22Rv1 (cell line): ENCODE results near the gene HGFAC.
A peak's percentile ranks its signal among the peaks of the same experiment; 100 is the strongest.

ENCODE experiments used
- H3K27ac ChIP-seq: fragments of 450-650 bp; 2 replicates; pipeline ENCODE4 v1.5.1; 2017
- ZFX ChIP-seq: fragments of 450-650 bp; IDR thresholded peaks from 2 replicates; pipeline ENCODE4 v1.6.1; 2017; ENCODE audit warnings: antibody characterized with exemption, borderline replicate concordance
- TF ChIP-seq, protein P1 (sequence below): fragments of 450-650 bp; IDR thresholded peaks from 2 replicates; pipeline ENCODE4 v1.5.1; 2017; ENCODE audit warnings: mild to moderate bottlenecking

HGFAC gene

GRCh38 chr4:3416270-3416669 is 25.5 kb upstream of the HGFAC start:
- no peak overlapping the region for H3K27ac ChIP-seq
- no peak for TF ChIP-seq ZFX
- TF ChIP-seq, protein P1, sequence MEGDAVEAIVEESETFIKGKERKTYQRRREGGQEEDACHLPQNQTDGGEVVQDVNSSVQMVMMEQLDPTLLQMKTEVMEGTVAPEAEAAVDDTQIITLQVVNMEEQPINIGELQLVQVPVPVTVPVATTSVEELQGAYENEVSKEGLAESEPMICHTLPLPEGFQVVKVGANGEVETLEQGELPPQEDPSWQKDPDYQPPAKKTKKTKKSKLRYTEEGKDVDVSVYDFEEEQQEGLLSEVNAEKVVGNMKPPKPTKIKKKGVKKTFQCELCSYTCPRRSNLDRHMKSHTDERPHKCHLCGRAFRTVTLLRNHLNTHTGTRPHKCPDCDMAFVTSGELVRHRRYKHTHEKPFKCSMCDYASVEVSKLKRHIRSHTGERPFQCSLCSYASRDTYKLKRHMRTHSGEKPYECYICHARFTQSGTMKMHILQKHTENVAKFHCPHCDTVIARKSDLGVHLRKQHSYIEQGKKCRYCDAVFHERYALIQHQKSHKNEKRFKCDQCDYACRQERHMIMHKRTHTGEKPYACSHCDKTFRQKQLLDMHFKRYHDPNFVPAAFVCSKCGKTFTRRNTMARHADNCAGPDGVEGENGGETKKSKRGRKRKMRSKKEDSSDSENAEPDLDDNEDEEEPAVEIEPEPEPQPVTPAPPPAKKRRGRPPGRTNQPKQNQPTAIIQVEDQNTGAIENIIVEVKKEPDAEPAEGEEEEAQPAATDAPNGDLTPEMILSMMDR, result no peak

DNA sequence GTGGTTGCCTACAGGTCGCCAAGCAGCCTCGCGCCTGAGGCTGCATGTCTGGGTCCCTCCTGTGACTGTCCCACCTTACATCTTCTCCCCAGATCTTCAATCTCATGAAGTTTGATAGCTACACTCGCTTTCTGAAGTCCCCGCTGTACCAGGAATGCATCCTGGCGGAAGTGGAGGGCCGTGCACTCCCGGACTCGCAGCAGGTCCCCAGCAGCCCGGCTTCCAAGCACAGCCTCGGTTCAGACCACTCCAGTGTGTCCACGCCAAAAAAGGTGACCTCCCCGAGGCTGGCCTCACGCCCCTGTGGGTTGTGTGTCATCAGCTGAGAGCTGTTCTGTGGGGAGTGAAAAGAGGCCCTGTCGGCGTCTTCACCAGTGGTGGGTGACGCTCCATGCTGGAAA is 24.9 kb upstream of the HGFAC start:
- TF ChIP-seq, protein P1, result no peak
- no peak for TF ChIP-seq ZFX
- no peak overlapping the region for H3K27ac ChIP-seq

GRCh38 chr4:3417448-3417847 is 24.3 kb upstream of the HGFAC start:
- H3K27ac ChIP-seq, result no peak overlapping the region

DNA sequence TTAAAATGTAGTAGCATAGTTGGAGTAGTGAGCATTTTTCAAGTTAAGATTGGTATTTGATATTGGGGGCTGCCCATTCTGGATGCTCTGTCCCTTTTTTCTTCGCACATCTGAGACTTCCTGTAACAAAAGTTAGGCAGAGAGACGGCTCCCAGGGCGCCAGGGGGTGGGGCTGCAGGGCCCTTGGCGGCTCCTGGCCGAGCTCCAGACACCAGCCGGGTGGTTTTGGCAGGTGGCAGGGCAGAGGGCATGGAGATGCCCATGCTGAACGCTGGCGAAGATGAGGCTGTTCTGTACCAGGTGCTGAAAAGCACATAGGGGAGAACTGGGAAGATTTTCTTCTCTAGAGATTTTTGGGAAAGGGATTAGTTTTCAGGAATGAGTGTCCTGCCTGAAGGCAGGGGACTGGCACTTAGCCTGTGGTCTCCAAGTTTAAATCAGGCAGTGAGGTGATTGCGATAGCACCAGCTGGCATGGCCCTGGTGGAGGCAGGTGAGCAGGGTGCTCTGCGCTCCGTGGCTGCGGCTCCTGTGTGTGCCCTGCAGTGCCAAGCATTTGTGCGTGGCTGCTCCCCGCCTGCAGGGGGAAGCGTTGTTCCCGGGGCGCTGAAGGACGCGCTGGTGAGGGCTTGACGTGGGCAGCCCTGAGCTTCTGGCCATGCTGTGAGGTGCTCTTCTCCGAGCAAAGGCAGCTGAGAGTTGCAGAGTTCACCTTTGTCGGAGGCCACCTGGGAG is 23.6 kb upstream of the HGFAC start:
- TF ChIP-seq, protein P1, result peak; percentile 35
- TF ChIP-seq ZFX, result no peak
- no peak overlapping the region for H3K27ac ChIP-seq

More at GRCh38 chr4:3417448-3417847, 24.3 kb upstream of the HGFAC start:
- no peak for TF ChIP-seq ZFX
- TF ChIP-seq, protein P1, result no peak

DNA sequence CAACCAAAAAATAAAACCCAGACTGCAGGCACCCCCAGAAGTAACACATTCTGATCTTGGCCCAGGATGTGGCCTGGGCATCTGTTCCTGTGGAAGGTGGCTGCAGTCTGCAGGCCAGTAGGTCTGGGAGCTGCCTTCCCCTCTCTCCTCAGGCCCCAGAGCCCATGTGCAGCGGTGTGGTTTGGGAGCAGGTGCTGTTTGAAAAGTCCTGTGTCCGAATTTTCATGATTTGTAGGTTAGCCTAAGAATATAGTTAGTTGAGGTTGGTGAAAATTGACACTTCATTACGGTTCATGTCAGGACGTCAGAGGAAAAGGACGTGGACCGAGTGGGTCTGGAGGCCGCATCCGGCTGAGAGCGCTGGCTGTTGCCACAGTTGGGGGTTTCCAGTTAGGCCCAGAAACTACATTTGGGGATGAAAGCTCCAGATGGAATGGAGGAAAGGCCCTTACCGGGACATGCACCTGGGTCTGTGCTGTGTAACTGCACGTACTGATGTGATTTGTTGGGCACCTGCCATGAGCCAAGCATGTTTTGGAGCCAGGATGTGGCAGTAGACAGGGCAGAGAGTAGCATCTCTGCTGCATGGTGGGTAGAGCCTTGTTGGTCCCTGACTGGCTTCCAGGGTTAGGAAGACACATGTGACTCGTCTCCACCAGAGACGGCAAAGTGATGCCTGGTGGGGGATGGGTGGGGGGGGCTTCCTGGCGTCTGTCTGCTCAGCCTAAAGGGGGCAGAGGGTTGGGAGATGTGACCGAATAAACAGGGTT is 21.7 kb upstream of the HGFAC start:
- TF ChIP-seq ZFX, result no peak
- TF ChIP-seq, protein P1, result no peak
- no peak overlapping the region for H3K27ac ChIP-seq

DNA sequence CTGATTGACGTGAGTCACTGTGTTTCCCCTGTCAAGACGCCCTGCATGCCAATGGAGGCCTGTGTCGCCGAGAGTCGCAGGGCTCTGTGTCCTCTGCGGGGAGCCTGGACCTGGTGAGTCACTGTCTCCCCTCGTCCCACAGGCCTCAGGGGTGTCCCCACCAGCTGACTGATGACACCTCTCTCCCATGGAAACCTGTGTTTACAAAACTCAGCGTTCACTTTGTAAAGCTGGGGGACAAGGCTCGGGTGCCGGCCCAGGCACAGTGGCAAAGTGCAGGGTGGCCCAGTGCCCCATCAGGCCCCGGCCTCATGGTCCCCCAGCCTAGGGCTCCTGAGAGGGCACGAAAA is 21.2 kb upstream of the HGFAC start:
- no peak overlapping the region for H3K27ac ChIP-seq
- TF ChIP-seq, protein P1, result no peak
- TF ChIP-seq ZFX, result no peak

GRCh38 chr4:3420956-3421355 is 20.8 kb upstream of the HGFAC start:
- no peak overlapping the region for H3K27ac ChIP-seq
- TF ChIP-seq, protein P1, result no peak
- TF ChIP-seq ZFX, result no peak
